Right hindlimb (tissue), 1 donor: ENCODE results near the gene CTR9.
"Not testable (repeated sequence)": the region's sequence is repeated elsewhere in the genome, so short reads cannot be mapped to it uniquely, and the experiment has no call there.

Source experiments
- DNase-seq: peaks from one replicate; pipeline ENCODE4 v3.0.0-alpha.2; 2018

The CTR9 gene

DNA sequence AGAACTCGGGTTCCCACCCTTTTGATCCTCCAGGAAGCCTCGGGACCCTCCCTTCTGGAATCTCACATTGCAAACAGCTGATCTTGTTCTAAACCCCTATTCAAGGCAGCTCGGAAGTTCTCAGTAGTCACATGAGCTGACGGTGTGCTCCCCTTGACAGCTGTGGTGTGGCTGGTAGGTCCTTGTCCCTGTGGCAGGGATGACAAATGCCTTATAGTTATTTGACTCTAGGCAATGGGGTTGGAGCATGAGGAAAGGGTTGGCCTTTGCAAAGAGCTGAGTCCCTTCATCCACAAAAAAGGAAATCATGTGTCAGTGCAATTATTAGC is 34.1 kb downstream of the CTR9 start:
- no peak for DNase-seq

DNA sequence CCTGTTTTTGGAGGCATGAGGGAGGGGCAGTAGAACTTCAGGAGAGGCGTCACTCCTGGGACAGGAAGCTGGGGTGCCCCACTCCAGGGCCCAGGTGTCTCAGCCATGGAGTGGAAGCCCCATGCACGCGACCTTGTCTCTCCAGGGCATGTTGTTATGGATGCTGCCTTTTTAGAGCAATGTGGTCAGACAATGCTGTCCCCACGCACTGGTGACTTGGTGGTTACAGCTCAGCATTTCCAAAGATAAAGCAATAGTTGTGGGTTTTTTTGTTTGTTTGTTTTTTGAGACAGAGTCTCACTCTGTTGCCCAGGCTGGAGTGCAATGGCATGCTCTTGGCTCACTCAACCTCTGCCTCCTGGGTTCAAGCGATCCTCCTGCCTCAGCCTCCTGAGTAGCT is 35.4 kb downstream of the CTR9 start:
- DNase-seq: no peak

DNA sequence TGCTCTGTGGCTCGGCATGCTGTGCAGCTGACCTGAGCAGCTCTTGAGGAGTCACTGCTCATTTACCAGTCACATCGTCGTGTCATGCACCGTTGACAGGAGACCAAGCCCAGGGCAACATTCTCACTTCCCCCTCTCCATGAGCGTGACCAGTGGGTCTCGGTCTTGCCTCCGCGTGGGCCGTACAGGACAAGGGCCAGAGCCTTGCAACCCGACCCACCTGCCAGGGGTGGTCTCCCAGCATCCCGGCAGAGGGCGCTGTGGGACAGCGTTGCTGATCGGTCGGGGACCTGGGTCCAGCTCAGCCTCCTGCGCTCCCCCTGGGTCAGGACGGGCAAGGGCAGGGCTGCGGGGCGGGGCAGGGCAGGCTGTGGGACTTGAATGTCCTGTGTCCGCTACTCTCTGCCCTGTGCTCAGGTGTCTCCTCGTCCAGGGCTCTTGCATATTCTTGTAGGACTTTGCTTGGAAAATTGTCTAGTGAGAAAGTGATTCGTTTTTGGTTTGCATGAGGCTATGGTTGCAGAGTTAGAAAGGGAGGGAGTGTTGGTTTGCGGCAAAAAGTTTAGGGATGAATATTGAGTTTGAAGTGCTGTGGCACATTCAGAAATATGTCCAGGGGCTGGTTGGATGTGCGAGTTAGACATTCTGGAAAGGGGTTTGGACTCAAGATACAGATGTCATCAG is 41.5 kb downstream of the CTR9 start:
- DNase-seq: peak; percentile 79

DNA sequence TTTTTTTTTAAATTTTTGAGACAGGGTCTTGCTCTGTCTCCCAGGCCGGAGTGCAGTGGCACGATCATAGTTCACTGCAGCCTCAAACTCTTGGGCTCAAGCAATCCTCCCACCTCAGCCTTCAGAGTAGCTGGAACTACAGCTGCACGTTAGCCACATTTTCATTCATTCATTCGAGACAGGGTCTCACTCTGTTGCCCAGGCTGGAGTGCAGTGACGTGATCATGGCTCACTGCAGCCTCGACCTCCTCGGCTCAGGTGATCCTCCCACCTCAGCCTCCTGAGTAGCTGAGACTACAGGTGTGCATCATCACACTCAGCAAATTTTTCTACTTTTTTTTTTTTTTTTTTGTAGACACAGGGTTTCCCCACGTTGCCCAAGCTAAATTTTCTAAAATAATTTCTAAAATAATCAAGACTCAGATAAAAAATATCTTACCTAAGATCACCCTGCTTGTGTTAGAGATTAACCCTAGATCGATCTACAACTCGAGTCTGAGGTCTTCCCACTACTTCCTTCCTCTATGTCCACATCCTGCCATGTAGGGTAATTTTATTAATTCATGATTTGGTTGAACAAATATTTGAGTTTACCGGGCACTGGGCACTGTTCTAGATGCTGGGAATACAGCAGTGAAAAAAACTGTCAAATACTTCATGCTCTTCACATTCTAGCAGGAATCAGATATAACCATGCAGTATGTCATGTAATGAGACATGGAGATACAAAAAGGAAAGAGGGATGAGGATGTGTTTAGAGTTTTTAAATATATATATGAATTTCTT is 42.6 kb downstream of the CTR9 start:
- no peak for DNase-seq

DNA sequence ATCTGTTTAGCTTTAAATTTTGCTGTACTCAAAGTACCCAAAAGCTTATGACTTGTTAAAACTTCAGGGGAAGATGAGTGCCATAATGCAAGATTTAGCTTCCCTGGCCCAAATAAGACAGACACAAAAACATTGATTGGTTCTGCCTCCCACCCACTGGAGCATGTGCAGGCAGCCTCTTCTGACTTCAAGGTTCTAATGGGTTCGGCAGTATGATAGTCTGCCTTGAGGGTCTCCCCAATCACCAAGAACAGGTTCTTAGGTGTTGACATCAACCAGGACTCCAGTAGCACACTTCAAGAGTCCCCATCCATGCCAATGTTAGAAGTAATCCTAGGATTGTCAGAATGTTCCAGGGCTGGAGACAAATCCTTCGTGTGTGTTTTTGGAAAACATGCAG is 45.1 kb downstream of the CTR9 start:
- no peak for DNase-seq

DNA sequence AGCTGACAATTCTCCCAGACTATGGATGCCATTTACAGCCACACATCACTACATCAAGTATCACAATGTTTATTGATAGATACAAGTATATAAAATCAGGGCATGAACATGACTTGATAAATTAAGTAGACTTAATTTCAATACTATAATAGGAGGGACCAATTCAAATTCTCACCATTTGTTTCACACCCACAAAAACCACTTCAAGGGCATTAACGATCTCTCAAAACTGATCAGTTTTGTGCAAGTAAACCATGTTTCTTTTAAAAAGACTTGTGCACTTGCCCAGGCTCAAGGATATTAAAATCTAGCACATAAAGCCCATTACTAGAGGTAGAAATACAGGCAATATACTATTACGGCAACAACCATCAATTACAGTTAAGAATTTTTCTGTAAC is 46.0 kb downstream of the CTR9 start:
- DNase-seq: no peak

DNA sequence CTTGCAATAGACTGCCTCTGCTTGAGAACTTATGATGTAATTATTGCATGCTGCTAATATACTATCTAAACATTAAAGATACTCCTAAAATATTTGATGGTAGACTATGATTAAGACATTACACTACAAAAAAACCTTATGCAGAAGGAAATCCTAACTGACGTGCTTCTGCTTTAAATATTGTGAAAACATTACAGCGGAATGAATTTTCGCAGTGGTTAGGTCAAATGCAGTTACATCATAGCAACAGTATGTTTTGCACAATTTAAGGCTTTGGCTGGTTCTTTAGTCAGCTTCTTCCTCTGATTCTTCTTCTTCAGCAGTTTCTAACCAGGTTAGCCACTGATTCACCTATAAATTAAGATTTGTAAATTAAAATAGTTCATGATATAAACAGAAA is 46.5 kb downstream of the CTR9 start:
- no peak for DNase-seq

DNA sequence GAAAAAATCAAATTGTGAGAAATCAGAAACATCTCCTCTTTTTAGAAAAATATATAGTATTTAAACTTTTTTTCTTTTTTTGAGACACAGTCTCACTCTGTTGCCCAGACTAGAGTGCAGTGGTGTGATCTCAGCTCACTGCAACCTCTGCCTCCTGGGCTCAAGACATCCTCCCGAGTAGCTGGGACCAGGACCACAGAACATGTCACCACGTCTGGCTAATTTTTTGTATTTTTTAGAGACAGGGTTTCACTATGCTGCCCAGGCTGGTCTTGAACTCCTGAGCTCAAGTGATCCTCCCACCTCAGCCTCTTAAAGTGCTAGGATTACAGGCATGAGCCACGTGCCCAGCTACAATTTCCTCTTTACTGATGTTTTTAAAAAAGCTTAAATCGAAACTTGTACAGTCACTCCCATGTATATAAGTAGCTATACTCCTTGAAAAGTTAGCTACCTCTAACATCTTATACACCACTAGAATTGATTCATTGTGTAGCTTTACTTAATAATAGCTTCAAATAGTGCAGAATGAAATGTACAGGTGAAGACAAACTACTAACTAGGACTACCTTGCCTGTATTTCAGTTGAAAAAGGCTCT is 47.4 kb downstream of the CTR9 start:
- no peak for DNase-seq

DNA sequence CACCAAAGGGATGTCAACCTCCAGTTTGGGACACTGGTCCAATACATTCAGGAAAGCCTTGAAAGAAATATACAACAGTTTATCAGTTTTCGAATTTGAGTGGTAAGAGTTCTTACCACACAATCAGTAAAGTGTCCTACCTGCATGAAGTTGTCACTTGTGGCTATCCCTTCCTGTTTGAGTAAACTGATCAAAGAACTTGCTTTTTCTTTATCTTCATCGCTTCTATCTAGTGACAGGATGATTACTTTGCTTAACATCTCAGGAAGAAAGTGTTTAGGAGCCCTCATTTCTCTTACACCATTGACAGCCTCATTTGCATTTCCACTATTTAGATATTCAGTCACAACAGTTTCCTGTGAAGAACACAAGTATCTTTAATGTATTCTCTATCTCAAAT is 49.2 kb downstream of the CTR9 start:
- no peak for DNase-seq

DNA sequence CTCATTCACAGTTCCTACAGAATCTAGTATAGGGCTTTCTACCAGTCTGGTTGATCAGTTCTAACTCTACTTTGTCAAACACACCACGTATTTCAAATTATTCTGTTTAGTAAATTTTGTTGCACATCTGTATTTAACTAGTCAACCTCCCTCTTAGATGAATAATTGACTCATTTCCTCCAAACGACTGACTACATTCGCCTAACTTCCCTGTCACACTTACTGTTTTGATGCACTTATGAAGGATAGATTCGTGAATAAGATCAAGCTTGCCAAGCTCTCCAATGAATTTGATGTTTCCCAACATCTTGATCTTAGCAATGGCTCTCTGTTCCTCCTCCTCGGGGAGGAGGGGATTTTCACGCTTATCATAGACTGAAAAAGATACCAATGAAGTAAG is 52.6 kb downstream of the CTR9 start:
- no peak for DNase-seq

DNA sequence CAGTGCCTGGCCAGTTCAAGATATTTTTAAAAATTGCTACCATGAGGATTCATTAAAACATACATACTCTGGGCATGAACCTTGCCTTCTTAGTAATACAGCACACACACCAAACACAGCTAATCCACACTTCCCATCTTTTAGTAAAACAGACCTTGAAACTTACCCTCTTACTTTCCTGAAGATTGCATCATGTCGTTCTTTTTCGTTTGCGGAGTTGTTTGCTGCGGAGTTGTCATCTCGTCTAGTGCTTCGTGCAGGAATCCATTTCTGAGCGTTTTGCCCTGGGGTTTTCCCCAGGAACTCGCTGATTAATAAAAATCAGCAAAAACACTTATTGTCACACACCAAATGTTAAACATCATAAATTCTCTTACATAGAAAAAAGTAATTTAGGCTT is 54.7 kb downstream of the CTR9 start:
- no peak for DNase-seq

DNA sequence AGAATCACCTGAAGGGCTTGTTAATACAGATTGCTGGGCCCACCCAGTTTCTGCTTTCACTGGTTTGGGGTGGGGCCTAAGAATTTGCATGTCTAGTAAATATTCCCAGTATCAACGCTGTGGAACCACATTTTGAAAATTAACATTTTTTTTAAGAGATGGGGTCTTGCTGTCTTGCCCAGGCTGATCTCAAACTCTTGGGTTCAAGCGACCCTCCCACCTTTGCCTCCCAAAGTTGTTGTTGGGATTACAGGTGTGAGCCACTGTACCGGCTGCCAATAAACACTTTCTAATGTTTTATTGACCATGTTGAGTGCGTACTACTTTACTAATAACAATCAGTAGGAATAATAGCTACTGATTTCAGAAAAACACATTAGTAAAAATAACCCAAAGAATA is 55.2 kb downstream of the CTR9 start:
- no peak for DNase-seq

DNA sequence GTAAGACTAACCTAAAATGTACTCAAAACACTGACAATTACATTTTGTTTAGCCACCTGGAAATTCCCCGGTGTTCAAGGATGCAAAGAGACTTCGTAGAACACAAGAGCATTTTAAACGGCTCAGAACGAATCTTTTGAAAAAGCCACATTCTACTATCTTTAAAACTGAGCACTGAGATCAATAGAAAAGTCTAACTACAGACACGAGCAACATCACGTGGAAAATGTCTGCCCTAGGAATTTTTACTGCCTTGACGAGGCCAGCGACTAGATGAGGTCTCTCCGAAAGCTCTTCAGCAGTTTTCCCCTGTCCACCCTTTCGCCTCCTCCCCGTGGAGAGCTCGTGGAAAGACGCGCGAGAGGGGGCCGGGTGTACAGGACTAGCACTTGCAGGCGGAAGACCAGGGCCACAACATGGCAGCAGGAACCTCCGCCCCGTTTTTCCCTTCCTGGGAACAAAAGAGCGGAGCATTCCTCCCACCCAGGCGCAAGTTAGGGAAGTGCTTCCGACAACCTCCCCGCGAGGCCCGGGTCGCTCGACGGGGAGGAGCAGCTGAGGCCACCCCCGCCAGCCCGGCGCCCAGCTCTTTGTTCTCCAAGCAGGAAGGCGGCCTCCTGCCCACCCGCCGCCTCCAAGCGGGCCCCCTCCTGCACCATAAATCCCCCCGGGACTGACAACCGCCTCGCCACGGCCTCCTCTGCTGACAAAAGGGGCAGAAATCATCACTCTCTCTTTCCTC is 56.6 kb downstream of the CTR9 start:
- peak; percentile 85 for DNase-seq

DNA sequence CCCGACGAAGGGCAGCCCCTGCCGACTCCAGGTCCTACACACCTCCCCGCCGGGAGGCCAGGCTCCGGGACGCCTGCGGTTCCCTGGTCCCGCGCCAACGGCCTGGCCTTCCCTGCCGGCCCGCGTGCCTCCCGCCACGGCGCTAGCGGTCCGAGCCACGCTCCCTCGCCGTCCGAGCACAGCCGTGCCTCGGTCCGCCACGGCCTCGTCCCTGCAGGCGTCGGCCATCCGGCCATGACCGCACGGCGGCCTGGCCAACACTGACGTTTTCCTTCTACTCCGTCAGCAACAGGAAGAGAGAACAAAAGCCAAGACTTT is 57.1 kb downstream of the CTR9 start:
- no peak for DNase-seq

DNA sequence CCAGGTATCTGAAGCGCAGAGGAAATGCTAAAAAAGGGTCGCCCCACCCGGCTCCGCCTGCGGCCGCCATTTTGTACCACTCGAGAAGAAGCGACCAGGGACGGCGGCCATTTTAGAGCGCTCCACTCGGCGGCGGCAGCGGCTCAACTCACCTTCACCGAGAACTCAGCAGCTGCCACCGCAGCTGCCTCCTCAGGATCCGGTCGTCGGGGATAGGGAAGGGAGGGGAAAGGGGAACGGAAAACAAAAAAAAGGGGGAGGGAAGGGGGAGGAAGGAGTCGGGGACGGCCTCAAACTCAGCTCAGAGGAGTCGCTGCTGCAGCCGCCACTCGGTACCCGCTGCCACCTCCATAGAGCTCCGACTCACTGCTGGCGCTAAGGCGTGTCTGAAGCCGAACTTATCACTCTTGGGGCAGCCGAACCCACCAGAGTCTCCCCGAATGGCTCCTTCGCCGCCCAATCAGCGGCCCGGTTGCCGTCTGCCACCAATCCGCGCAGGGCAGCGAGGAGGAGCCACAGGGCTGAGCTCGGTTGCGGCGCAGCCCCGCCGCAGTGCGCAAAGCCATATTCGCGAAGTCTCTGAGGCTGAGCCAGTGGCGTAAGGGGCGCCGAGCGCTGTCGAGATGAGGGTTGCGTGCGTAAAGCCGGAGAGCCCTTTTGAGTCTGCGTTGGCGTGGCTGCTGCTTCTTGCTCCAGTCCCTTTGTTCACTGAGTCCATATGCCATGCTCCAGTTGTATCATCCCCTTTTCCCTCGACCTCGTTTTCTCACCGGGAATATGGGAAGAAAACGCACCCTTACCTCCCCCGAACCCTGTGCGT is 57.7 kb downstream of the CTR9 start, which contains the start of gene EIF4G2:
Gene EIF4G2, minus strand, starts transcription at position 374 of the 820 bp plus-strand sequence.
- peak; percentile 99 for DNase-seq

DNA sequence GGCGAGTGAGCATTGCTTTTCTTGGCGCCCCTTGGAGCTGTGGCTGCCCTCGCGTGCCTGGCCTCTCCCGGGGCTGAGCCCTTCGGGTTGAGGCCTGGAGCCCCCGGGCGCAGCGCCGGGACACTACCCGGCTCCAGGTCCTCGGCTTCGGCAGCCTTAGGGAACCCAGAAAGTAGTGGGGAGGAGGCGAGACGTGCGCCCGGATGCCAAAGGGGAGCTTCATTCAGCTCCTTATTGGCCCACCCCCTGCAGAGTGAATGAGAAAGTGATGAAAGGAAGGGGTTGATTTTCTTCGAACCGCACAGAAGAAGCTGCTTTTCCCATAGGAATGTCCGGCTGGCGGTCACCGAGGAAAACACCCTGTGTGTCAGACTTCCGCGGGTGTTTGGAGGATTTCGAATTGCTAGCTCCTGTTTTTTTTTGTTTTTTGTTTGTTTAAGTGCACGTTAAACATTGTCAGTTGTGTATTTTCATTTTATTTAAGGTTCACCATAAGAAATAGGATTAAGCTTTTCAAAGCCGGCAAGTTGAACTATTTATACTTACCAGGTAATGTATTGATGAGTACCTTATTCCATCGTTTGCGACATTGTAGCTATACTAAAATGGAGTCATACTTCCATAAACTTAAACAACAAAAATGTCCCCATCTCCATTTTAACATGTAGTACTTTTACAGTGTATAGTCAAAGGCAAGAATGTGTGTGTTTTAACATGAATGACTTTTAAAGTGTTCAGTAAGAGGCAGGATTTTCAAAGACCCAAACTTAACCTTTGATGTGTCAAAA is 58.5 kb downstream of the CTR9 start:
- DNase-seq: no peak

DNA sequence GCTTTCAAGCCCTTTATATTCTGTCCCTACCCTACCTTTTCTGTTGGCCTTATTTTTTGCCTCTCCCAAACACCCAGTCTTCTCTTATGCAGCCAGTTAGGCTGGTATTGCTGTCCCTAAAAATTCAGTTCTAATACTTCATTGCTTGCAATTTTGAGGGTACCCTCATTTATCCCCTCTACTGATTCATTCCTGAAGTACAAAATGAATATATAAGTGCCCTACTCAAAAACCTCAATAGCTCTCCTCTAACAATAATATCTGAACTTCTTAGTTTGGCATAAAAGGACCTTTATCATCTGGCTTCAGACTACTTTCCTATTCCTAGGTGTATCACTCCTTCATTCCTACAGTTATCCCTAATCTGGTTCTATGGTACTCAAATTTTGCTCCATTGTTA is 62.9 kb downstream of the CTR9 start:
- no peak for DNase-seq

DNA sequence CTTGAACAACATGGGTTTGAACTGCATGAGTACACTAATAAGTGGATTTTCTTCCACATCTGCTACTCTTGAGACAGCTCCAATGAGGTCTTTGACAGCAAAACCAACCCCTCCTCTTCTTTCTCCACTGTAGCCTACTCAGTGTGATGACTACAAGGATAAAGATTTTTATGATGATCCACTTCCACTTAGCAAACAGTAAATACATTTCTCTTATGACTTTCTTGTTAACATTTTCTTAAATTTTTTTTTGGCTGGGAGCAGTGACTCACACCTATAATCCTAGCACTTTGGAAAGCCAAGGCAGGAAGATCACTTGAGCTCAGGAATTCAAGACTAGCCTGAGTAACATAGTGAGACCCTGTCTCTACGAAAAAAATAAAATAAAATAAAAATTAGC is 67.5 kb downstream of the CTR9 start:
- DNase-seq: no peak

DNA sequence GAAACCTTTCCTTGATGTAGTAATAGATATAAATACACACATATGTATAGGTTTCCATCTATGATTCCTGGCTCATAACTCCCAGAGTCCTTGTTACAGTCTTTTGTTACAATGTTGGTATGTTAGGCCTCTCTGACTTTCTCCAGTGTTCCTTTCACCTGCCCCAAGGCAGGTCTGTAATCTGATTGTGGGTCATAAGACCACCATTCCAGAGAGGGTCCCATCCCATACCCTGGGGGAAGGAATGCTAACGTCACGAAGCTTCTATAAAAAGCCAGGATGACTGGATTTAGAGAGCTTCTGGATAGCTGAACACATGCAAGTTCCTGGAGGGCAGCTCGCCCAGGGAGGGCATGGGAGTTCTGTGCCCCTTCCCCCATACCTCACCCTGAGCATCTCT is 71.4 kb downstream of the CTR9 start:
- DNase-seq: not testable (repeated sequence)

DNA sequence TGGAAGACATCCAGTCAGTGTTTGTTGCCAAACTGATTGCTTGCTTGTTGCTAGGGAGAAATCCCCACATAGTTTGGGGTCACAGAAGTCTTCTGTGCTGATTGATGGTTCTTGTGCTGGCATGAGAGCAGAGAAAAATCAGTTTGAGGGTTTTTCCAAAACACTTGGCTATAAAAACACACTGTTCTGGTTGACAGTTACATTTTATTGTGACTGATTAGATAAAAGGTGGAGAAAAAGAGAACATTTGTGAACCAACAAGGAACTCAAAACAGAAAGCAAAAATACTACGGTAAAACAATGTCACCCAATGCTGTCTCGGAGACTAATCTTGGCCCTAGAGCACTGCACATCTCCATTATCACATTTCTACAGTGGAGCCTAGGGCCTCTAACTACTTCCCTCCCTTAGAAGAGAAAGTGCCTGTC is 72.1 kb downstream of the CTR9 start:
- no peak for DNase-seq

DNA sequence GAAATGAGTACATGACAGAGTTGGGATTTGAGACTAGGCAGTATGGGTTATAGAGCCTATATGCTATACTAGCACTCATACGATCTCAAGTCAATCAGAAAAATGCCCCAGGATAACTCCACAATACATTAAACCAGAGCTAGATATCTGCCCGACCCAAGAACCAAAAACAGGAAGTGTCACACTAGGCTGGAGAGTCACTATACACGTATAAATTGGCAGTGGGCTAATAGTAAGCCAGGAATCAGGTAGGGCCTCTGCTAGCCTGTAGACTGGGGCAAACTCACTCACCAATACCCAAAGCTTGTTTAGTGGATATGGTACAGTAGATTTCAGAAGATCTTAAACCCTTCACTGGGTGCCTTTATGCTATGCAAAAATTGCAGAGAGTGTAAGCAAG is 73.8 kb downstream of the CTR9 start:
- no peak for DNase-seq

DNA sequence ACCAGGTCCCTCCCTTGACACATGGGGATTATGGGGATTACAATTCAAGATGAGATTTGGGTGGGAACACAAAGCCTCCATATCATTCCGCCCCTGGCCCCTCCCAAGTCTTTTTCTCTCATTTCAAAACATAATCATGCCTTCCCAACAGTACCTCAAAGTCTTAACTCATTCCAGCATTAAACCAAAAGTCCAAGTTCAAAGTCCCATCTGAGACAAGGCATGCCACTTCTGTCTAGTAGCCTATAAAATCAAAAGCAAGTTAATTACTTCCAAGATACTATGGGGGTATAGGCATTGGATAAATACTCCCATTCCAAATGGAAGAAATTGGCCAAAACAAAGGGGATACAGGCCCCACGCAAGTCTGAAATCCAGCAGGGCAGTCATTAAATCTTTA is 77.4 kb downstream of the CTR9 start:
- DNase-seq: no peak
